GM19193 (cell line): ENCODE results near the gene CRYZL1.

Experiments used
- POLR2A ChIP-seq: IDR thresholded peaks from 4 replicates; pipeline ENCODE4 v1.6.1; 2011; ENCODE audit not compliant: insufficient read depth, insufficient read length; ENCODE audit errors: extremely low read depth

The CRYZL1 gene

GRCh38 chr21:33650230-33650629 is 8.7 kb upstream of the CRYZL1 start:
- no peak for TF ChIP-seq POLR2A

DNA sequence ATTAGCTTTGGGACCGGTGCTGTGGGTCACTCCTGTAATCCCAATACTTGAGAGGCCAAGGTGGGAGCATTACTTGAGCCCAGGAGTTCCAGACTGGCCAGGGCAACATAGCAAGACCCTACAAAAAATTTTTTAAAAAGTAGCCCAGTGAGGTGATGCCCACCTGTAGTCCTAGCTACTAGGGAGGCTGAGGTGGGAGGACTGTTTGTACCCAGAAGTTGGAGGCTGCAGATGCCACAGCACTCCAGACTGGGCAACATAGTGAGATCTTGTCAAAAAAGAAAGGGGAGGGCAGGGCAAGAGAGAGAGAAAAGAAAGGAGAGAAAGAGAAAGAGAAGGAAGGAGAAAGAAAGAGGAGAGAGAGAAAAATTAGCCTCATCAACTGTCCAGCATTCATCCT is 7.0 kb upstream of the CRYZL1 start:
- no peak for TF ChIP-seq POLR2A

DNA sequence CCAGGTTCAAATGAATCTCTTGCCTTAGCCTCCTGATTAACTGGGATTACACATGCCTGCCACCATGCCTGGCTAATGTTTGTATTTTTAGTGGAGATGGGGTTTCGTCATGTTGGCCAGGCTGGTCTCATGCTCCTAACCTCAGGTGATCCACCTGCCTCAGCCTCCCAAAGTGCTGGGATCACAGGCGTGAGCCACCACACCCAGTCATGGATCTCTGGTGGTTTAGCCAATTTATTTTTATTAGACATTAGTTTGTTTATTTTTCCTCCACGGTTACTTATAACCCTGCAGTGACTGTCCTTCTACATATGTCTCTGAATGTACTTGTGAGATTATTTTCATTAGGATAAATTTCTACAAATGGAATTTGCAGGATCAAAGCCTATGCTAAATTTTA is 6.0 kb upstream of the CRYZL1 start:
- TF ChIP-seq POLR2A = no peak

- no peak for TF ChIP-seq POLR2A
Observed at GRCh38 chr21:33645730-33646129, 4.2 kb upstream of the CRYZL1 start.

GRCh38 chr21:33644383-33645074 is 3.0 kb upstream of the CRYZL1 start:
- no peak for TF ChIP-seq POLR2A

DNA sequence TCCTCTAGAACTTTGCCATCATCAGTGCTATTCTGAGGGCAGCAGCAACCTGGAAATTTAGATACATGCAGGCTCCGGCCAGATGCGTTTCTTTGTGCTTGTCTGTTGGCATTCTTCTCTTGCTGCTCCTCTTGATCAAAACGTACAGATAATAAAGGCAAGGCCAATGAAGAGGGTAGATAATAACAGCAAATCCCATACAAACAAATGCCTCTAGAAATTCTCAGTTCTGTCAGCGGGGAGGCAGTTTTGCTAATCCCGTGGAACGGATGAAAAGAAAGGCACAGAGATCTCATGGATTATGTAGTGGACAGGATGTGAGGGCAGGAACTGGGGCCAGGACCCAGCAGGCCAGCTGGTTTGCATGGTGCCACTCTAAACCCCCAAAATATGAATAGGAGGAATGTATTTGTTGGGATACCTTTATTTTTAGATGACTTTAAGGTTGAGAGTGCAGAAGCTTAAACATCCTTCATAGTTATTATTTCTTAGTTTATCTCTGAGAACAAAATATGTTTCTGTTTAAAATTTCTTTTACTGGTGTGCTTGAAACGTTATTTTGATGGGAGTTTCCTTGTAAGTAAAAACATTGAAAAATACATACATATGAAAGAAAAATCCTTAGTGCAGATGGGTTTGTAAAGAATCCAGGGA is 2.2 kb upstream of the CRYZL1 start:
- TF ChIP-seq POLR2A = no peak

GRCh38 chr21:33642896-33643657 is 1.5 kb upstream of the CRYZL1 start:
- TF ChIP-seq POLR2A = no peak

- TF ChIP-seq POLR2A = no peak
Observed at GRCh38 chr21:33642027-33642895, 720 bp upstream of the CRYZL1 start, which contains the start of gene ITSN1. Gene ITSN1, plus strand, starts transcription at chr21:33642501. Its CDS starts 76,328 bp downstream, at chr21:33718829.

DNA sequence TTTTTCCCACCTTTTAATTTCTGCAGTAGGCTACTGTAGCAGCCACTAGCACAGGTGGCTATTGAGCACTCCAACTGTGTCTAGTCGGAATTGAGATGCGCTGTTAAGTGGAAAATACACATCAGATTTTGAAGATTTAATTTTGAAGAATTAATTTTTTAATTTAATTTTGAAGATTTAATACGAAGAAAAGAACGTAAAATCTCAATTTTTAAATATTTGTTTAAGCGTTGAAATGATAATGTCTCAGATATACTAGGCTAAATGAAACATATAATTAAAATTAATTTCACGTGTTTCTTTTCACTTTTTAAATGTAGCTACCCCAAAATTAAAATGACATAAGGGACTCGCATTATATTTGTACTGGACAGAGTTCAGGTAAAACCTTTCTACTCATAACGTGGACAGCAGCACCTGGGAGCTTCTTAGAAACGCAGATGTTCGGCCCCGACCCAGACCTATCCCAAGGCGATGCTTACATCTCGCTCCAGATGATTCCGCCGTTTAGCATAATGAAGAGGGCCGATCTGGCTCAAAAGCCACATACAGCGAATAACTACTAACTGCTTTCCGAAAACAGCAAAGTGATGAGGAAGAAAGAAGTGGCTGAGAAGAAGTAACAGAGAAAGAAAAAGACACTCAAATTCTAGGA is 717 bp downstream of the CRYZL1 start:
- TF ChIP-seq POLR2A = no peak

- no peak for TF ChIP-seq POLR2A
Observed at GRCh38 chr21:33634254-33634653, 7.3 kb downstream of the CRYZL1 start.

- no peak for TF ChIP-seq POLR2A
Observed at GRCh38 chr21:33622253-33622652, 19.3 kb downstream of the CRYZL1 start.

DNA sequence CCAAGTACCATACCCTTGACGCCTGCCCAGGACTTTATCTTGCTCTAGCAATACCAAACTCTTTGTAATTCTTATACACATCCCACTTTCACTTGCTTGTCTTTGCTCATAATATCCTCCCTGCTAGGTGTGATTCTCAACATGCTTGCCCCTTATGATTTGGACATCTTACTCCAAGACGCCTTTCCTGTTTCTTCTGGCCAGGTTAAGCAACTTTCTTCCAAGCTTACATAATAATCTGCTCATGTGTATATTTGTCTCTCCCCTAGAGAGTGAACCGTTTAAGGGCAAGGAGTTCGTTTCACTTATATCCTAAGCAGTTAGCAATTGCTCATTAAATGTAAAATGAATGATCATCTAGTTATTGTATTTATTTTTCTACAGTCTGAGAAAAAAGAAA is 21.8 kb downstream of the CRYZL1 start:
- no peak for TF ChIP-seq POLR2A

DNA sequence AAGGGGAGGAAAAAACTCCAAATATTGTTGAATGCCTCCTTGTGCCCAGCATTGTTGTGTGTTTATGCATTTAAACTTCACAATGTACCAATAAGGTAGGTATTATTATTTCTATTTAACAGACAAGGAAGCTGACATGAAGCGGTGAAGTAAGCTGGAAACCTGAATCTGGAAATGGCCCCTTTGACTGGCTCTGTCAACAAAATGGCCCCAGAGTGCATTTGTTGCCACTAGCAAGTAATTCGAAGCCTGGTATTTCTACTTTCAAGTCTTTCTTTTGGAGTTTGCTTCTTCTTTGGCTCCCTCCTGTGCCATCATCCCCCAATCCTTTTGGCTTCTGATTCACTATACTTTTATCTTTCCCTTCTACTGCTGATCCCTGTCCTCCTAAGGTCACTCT is 23.1 kb downstream of the CRYZL1 start:
- TF ChIP-seq POLR2A = no peak
